Spleen (tissue), 11 donors: ENCODE measurements around the gene PLCH1. TPM values are rescaled to one million over a fixed set of nuclear protein-coding genes. Genes with fewer than 3 reads are reported as not detected.

Source experiments
- DNase-seq: peaks from one replicate; pipeline ENCODE4 v3.0.0-alpha.2; 2020
- H3K27ac ChIP-seq, 8 donors: fragments of 200-600 bp; sonication (generic) in 7 of 8; 1 replicate in 4 of 8; 2 replicates in 4 of 8; pipeline versions ENCODE4 v1.5.0 to v1.8.0; 2016 to 2021; ENCODE audit warnings: inconsistent platforms in 4 of 8, mild to moderate bottlenecking in 4 of 8, moderate library complexity in 1 of 8
- H3K27me3 ChIP-seq, 7 donors: fragments of 200-600 bp; sonication (generic) in 6 of 7; replicated peaks in 1 of 7; 1 replicate in 4 of 7; 2 replicates in 3 of 7; pipeline versions ENCODE4 v1.5.0 to v1.8.0; 2016 to 2021; ENCODE audit warnings: inconsistent platforms in 3 of 7, mild to moderate bottlenecking in 1 of 7
- H3K36me3 ChIP-seq, 6 donors: fragments of 200-600 bp; sonication (generic) in 5 of 6; 1 replicate in 4 of 6; 2 replicates in 2 of 6; pipeline versions ENCODE4 v1.5.0 to v1.8.0; 2016 to 2021; ENCODE audit warnings: inconsistent platforms in 2 of 6
- H3K4me1 ChIP-seq, 6 donors: fragments of 200-600 bp; sonication (generic) in 5 of 6; 1 replicate in 3 of 6; 2 replicates in 3 of 6; pipeline versions ENCODE4 v1.5.0 to v1.8.0; 2016 to 2021; ENCODE audit warnings: inconsistent platforms in 3 of 6
- H3K4me3 ChIP-seq, 8 donors: fragments of 200-600 bp; sonication (generic) in 7 of 8; 1 replicate in 4 of 8; 2 replicates in 4 of 8; pipeline versions ENCODE4 v1.5.0 to v1.8.0; 2016 to 2021; ENCODE audit warnings: inconsistent platforms in 4 of 8, mild to moderate bottlenecking in 4 of 8, moderate library complexity in 2 of 8
- H3K9me3 ChIP-seq, 8 donors: fragments of 200-600 bp; sonication (generic) in 7 of 8; 1 replicate in 4 of 8; 2 replicates in 4 of 8; pipeline versions ENCODE4 v1.5.0 to v1.8.0; 2016 to 2021; ENCODE audit warnings: inconsistent platforms in 4 of 8
- CTCF ChIP-seq, 11 experiments: fragments of 200-600 bp in 7 of 11; fragments of 450-650 bp in 4 of 11; sonication (generic) in 4 of 11; IDR thresholded peaks in 8 of 11; conservative IDR thresholded peaks in 3 of 11; 1 replicate in 7 of 11; 2 replicates in 4 of 11; pipeline versions ENCODE4 v1.4.0 to v1.8.0; 2016 to 2021; ENCODE audit warnings: antibody characterized with exemption in 11 of 11, inconsistent platforms in 4 of 11, mild to moderate bottlenecking in 1 of 11
- POLR2A ChIP-seq, 3 donors: fragments of 450-650 bp; IDR thresholded peaks; one replicate each; pipeline ENCODE4 v1.5.1; 2017; ENCODE audit warnings: antibody characterized with exemption in 3 of 3, mild to moderate bottlenecking in 1 of 3
- POLR2AphosphoS5 ChIP-seq, 3 donors: sonication (generic); formaldehyde crosslinking; IDR thresholded peaks; one replicate each; pipeline ENCODE4 v1.5.1; 2017; ENCODE audit warnings: antibody characterized with exemption in 3 of 3
- WGBS, 5 donors: extraction: QIAGEN DNeasy Blood & Tissue Kit in 3 of 5; methylation state at CpG; one replicate each; pipeline versions ENCODE4 v1.1.5 to v1.1.7; 2013 to 2018; 5-methylcytosine and 5-hydroxymethylcytosine counted together
- intact Hi-C: fragments of 100-400 bp; cut with DNase I; formaldehyde crosslinking; loops from one replicate; pipeline ENCODE4 v1.15.0; 2023; ENCODE audit warnings: low total_unique reads
- polyA plus RNA-seq, 3 donors: library from polyadenylated mRNA; stranded (reverse); fragments of 200-250 nt; gene quantifications; one replicate each; pipeline ENCODE4 v1.2.1, GENCODE V29; 2013
- total RNA-seq, 7 donors: library from RNA; depleted of rRNA in 3 of 7; stranded (reverse); fragments of >200 nt in 3 of 7; fragmentation: NEBNext Ultra II Directional in 4 of 7; extraction: Animal tissue kit (Norgen Biotek cat#: 25700) in 4 of 7; gene quantifications; one replicate each; pipeline versions ENCODE4 v1.1.0 to v1.2.1, GENCODE V29; 2016 to 2021
- donor health status: healthy with polysubstance abuse.
- donor health status: DM: no; HTN: no; CAD: no; lungs with moderate emphysema.
- donor health status: DM: no; HTN: no; CAD: no.
- donor health status: Bipolar disorder and iron deficiency.
- donor health status: healthy.
- donor health status: DM: no; HTN: no; CAD: no.
- donor health status: DM: yes; HTN: yes; CAD: no.

Gene PLCH1
- total and polyA plus RNA-seq, 10 donors = 0.02 to 0.37 (median 0.13) TPM; not detected in 1

GRCh38 chr3:155738580-155739076 lies 6.2 kb downstream of the PLCH1 start:
- intact Hi-C loops = no loop called here
- no peak overlapping the region for H3K4me3 ChIP-seq
- DNase-seq = no peak
- no peak overlapping the region for H3K27ac ChIP-seq
- H3K4me1 ChIP-seq = peaks cover 0 to 9% (median 5%) of the 10 kb centered on the region in 6 donors
- no peaks in the 10 kb centered on the region for H3K9me3 ChIP-seq
- no peaks in the 10 kb centered on the region for H3K36me3 ChIP-seq
- peaks cover 0 to 66% (median 17%) of the 10 kb centered on the region in 7 donors for H3K27me3 ChIP-seq
- WGBS, 5 donors = 90 to 97% (median 93%) methylated on average over 13 of the region's 13 CpGs
- no peak for TF ChIP-seq POLR2AphosphoS5 (IDR thresholded peaks at IDR 0.05)
- TF ChIP-seq POLR2A (IDR thresholded peaks at IDR 0.05) = no peak
- TF ChIP-seq CTCF (IDR thresholded peaks at IDR 0.05 in 8 of 11, conservative IDR thresholded peaks at IDR 0.05 in 3 of 11) = no peak

GRCh38 chr3:155737844-155738460 lies 6.9 kb downstream of the PLCH1 start:
- H3K27me3 ChIP-seq = peaks cover 0 to 60% (median 11%) of the 10 kb centered on the region in 7 donors
- intact Hi-C loops = no loop called here
- TF ChIP-seq POLR2AphosphoS5 (IDR thresholded peaks at IDR 0.05) (no peak), CTCF (IDR thresholded peaks at IDR 0.05 in 8 of 11, conservative IDR thresholded peaks at IDR 0.05 in 3 of 11) (no peak), POLR2A (IDR thresholded peaks at IDR 0.05) (no peak)
- peaks cover 0 to 6% (median 0%) of the 10 kb centered on the region in 6 donors for H3K4me1 ChIP-seq
- no peaks in the 10 kb centered on the region for H3K36me3 ChIP-seq
- no peaks in the 10 kb centered on the region for H3K9me3 ChIP-seq
- H3K27ac ChIP-seq = no peak overlapping the region
- 59 to 65% (median 61%) methylated on average over 8 of the region's 8 CpGs for WGBS, 5 donors
- DNase-seq = no peak
- no peak overlapping the region for H3K4me3 ChIP-seq

GRCh38 chr3:155736381-155736780 lies 8.5 kb downstream of the PLCH1 start:
- Histone ChIP-seq H3K36me3 (no peaks in the 10 kb centered on the region), H3K27me3 (peaks cover 0 to 55% (median 0%) of the 10 kb centered on the region in 7 donors), H3K4me3 (no peak overlapping the region), H3K4me1 (peaks cover 0 to 6% (median 0%) of the 10 kb centered on the region in 6 donors), H3K9me3 (no peaks in the 10 kb centered on the region), H3K27ac (no peak overlapping the region)
- 83 to 91% (median 86%) methylated on average over 4 of the region's 4 CpGs for WGBS, 5 donors
- TF ChIP-seq POLR2A (IDR thresholded peaks at IDR 0.05) (no peak), CTCF (IDR thresholded peaks at IDR 0.05 in 8 of 11, conservative IDR thresholded peaks at IDR 0.05 in 3 of 11) (no peak)
- DNase-seq = no peak
- intact Hi-C loops = no loop called here

GRCh38 chr3:155730843-155731242 lies 14.0 kb downstream of the PLCH1 start:
- intact Hi-C loops = no loop called here
- no peak for TF ChIP-seq POLR2A (IDR thresholded peaks at IDR 0.05)
- no peak for TF ChIP-seq CTCF (IDR thresholded peaks at IDR 0.05 in 8 of 11, conservative IDR thresholded peaks at IDR 0.05 in 3 of 11)
- TF ChIP-seq POLR2AphosphoS5 (IDR thresholded peaks at IDR 0.05) = no peak

More at GRCh38 chr3:155730843-155731242, 14.0 kb downstream of the PLCH1 start:
- Histone ChIP-seq H3K4me3 (no peak overlapping the region), H3K4me1 (no peaks in the 10 kb centered on the region), H3K27ac (no peak overlapping the region), H3K36me3 (no peaks in the 10 kb centered on the region), H3K27me3 (peaks cover 0 to 31% (median 0%) of the 10 kb centered on the region in 7 donors), H3K9me3 (no peaks in the 10 kb centered on the region)
- no peak for DNase-seq
- WGBS, 5 donors = 81 to 100% (median 94%) methylated on average over 1 to 2 of the region's 2 CpGs
